ENCODE measurements around the gene SAMD4A.

DNA sequence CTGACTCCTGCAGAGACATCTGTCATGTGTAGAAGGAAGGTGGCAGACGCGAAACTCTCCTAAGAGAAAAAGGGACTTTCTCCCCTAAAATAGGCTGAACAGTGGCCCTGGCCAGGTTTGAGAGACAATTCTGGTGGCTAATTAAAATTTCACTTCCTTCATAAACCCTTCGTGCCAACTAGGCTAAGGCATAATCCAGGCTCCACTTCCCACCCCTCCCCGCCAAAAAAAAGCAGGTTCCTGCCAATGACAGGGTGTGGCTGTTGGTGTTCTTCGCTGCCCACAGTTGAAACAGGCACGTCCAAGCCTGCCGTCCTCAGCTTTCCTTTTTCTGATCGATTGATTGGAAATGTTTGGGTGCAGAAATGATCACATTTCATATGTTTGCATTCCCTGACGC is 191.1 kb downstream of the SAMD4A start:
- TF ChIP-seq POLR2A (IDR thresholded peaks at IDR 0.05; ENCODE audit: low read depth, low read length) (no peak), TAF1 (IDR thresholded peaks at IDR 0.05; ENCODE audit: low read depth, low read length) (no peak), POLR2AphosphoS5 (IDR thresholded peaks at IDR 0.05; ENCODE audit: low read depth, low read length) (no peak), POU2F2 (IDR thresholded peaks at IDR 0.05; ENCODE audit: low read depth, low read length) (no peak)

Data from GM12891 (cell line).